ENCODE measurements around the gene CCDC197.

- TF ChIP-seq SP1 (IDR thresholded peaks at IDR 0.05) (no peak), CTCF (IDR thresholded peaks at IDR 0.05; ENCODE audit: low read depth, low read length, missing input control) (no peak), TAF1 (conservative IDR thresholded peaks at IDR 0.05) (no peak), RAD21 (IDR thresholded peaks at IDR 0.05) (no peak), GABPA (IDR thresholded peaks at IDR 0.05 in 1 of 2, conservative IDR thresholded peaks at IDR 0.05 in 1 of 2) (no peak)
These were observed 9.7 kb upstream of the CCDC197 start for GRCh38 chr14:93987376-93987775.
